Breast epithelium (tissue), 3 donors: ENCODE data around the gene HTT.

Experiments
- POLR2AphosphoS5 ChIP-seq, 3 donors: sonication (generic); formaldehyde crosslinking; IDR thresholded peaks; one replicate each; pipeline ENCODE4 v1.6.1; 2017; ENCODE audit warnings: antibody characterized with exemption in 3 of 3
- TF ChIP-seq, protein P1 (sequence below), 3 donors: fragments of 450-650 bp; IDR thresholded peaks; one replicate each; pipeline ENCODE4 v1.5.1; 2016 to 2017; ENCODE audit warnings: antibody characterized with exemption in 3 of 3, mild to moderate bottlenecking in 3 of 3, moderate library complexity in 3 of 3

DNA sequence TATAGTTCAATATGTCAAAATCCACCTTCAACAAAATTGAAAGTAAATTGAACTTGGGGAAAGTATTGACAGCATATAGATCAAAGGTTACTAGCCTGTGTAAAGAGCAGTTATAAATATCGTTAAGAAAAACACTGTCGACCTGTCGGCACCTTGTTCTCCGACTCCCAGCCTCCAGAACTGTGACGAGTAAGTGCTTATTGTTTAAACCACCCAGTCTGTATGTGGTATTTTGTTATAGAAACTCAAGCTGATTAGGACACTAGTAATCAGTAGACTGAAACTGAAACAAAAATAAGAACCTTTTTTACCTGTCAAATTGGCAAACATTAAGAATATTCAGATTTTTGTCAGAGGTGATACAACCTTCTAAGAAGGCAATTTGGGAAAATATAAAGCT lies 17.0 kb downstream of the HTT start:
- TF ChIP-seq, protein P1, sequence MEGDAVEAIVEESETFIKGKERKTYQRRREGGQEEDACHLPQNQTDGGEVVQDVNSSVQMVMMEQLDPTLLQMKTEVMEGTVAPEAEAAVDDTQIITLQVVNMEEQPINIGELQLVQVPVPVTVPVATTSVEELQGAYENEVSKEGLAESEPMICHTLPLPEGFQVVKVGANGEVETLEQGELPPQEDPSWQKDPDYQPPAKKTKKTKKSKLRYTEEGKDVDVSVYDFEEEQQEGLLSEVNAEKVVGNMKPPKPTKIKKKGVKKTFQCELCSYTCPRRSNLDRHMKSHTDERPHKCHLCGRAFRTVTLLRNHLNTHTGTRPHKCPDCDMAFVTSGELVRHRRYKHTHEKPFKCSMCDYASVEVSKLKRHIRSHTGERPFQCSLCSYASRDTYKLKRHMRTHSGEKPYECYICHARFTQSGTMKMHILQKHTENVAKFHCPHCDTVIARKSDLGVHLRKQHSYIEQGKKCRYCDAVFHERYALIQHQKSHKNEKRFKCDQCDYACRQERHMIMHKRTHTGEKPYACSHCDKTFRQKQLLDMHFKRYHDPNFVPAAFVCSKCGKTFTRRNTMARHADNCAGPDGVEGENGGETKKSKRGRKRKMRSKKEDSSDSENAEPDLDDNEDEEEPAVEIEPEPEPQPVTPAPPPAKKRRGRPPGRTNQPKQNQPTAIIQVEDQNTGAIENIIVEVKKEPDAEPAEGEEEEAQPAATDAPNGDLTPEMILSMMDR (IDR thresholded peaks at IDR 0.05): no peak
- no peak for TF ChIP-seq POLR2AphosphoS5 (IDR thresholded peaks at IDR 0.05)
